Endothelial cell of umbilical vein (primary cell): ENCODE data around the gene TCEA2. TPM values are rescaled to one million over a fixed set of nuclear protein-coding genes. Genes with fewer than 3 reads are reported as not detected.

Experiments used
- BruUV-seq: library from RNA; stranded (reverse); fragments of 400-500 nt; replicated peaks from 2 replicates; lab custom pipeline; 2021; lab: Mats Ljungman, UMichigan
- CTCF ChIA-PET: fragments of 300-600, 350-600 bp; sonication (Branson Sonifier 250); formaldehyde crosslinking; loops from one replicate; lab custom pipeline; 2021; ENCODE audit warnings: antibody characterized with exemption, inconsistent platforms; lab: Charles Lee
- POLR2A ChIA-PET: fragments of 300-600, 350-600 bp; sonication (Branson Sonifier 250); formaldehyde crosslinking; loops from one replicate; lab custom pipeline; 2021; ENCODE audit warnings: antibody characterized with exemption, inconsistent platforms; lab: Charles Lee
- DNase-seq: peaks from one replicate; pipeline ENCODE4 v3.0.0-alpha.2; 2011; ENCODE audit warnings: low read depth, low spot score
- FAIRE-seq: peaks from 2 replicates; lab custom pipeline; 2011; peaks lifted over from hg19 to GRCh38; lab: Jason Lieb, UNC
- H2AFZ ChIP-seq: 2 replicates; pipeline ENCODE4 v1.6.0; 2012; ENCODE audit warnings: low read depth, low read length, control low read depth, inconsistent platforms
- H3K27ac ChIP-seq: 2 replicates; pipeline ENCODE4 v1.5.1; 2011; ENCODE audit warnings: low read depth, mild to moderate bottlenecking, control low read depth, low read length, moderate library complexity; ENCODE audit not compliant: insufficient read depth
- H3K27me3 ChIP-seq, 2 experiments: 2 replicates each; pipeline versions ENCODE4 v1.6.0 to v1.6.1; 2011; ENCODE audit warnings: low read length in 2 of 2, mixed read lengths in 1 of 2; ENCODE audit not compliant: control insufficient read depth in 2 of 2, insufficient read depth in 2 of 2
- H3K36me3 ChIP-seq, 2 experiments: 2 replicates in 1 of 2; 3 replicates in 1 of 2; pipeline ENCODE4 v1.5.1; 2011; ENCODE audit warnings: low read length in 2 of 2, mild to moderate bottlenecking in 1 of 2, moderate library complexity in 1 of 2; ENCODE audit not compliant: control insufficient read depth in 2 of 2, insufficient read depth in 2 of 2; ENCODE audit errors: extremely low read depth in 1 of 2
- H3K4me1 ChIP-seq: 3 replicates; pipeline ENCODE4 v1.5.1; 2011; ENCODE audit warnings: mild to moderate bottlenecking, low read length; ENCODE audit not compliant: control insufficient read depth, insufficient read depth; ENCODE audit errors: extremely low read depth
- H3K4me2 ChIP-seq: 2 replicates; pipeline ENCODE4 v1.6.1; 2011; ENCODE audit warnings: low read length, control low read depth, mixed read lengths; ENCODE audit not compliant: insufficient read depth
- H3K4me3 ChIP-seq, 3 experiments: fragments of 200-600 bp in 1 of 3; sonication (generic), shearing (Covaris generic) in 1 of 3; replicated peaks in 1 of 3; 2 replicates each; pipeline ENCODE4 v1.5.1; 2011 to 2016; ENCODE audit warnings: control low read depth in 3 of 3, low read length in 3 of 3, mild to moderate bottlenecking in 2 of 3, inconsistent platforms in 1 of 3, low read depth in 1 of 3, moderate library complexity in 1 of 3; ENCODE audit not compliant: insufficient read depth in 1 of 3
- H3K79me2 ChIP-seq: 2 replicates; pipeline ENCODE4 v1.6.0; 2012; ENCODE audit warnings: low read length, inconsistent platforms; ENCODE audit not compliant: control insufficient read depth, insufficient read depth
- H3K9ac ChIP-seq: replicated peaks from 2 replicates; pipeline ENCODE3; 2011; ENCODE audit warnings: low read length, control low read depth; ENCODE audit not compliant: insufficient read depth; ENCODE audit errors: extremely low read depth
- H3K9me1 ChIP-seq: replicated peaks from 3 replicates; pipeline ENCODE4 v1.6.0; 2011; ENCODE audit warnings: mild to moderate bottlenecking, low read length; ENCODE audit not compliant: control insufficient read depth, insufficient read depth; ENCODE audit errors: extremely low read depth
- H3K9me3 ChIP-seq: replicated peaks from 2 replicates; pipeline ENCODE4 v1.5.1; 2012; ENCODE audit warnings: low read length, inconsistent platforms; ENCODE audit not compliant: control insufficient read depth, insufficient read depth
- H4K20me1 ChIP-seq: replicated peaks from 2 replicates; pipeline ENCODE3; 2011; ENCODE audit warnings: mild to moderate bottlenecking, low read length; ENCODE audit not compliant: control insufficient read depth, insufficient read depth; ENCODE audit errors: extremely low read depth
- EZH2 ChIP-seq: IDR thresholded peaks from 2 replicates; pipeline ENCODE4 v1.6.1; 2012; ENCODE audit warnings: borderline replicate concordance, low read depth, mild to moderate bottlenecking, moderate library complexity, low read length, inconsistent platforms; ENCODE audit not compliant: severe bottlenecking
- FOS ChIP-seq: IDR thresholded peaks from 2 replicates; pipeline ENCODE4 v1.6.1; 2011; ENCODE audit warnings: mild to moderate bottlenecking, low read length, moderate library complexity, borderline replicate concordance; ENCODE audit not compliant: insufficient read depth
- GATA2 ChIP-seq: IDR thresholded peaks from 2 replicates; pipeline ENCODE4 v1.7.0; 2011; ENCODE audit warnings: low read depth, mild to moderate bottlenecking, moderate library complexity, mixed read lengths, low read length; ENCODE audit not compliant: insufficient read length, insufficient read depth
- JUN ChIP-seq: IDR thresholded peaks from 2 replicates; pipeline ENCODE4 v1.6.1; 2011; ENCODE audit warnings: borderline replicate concordance, low read depth; ENCODE audit not compliant: insufficient read length, insufficient read depth
- MYC ChIP-seq: IDR thresholded peaks from one replicate; pipeline ENCODE4 v1.6.1; 2011; ENCODE audit warnings: mild to moderate bottlenecking, low read depth, low read length
- POLR2A ChIP-seq: IDR thresholded peaks from 2 replicates; pipeline ENCODE4 v1.6.1; 2012; ENCODE audit warnings: low read depth, mild to moderate bottlenecking, control low read depth, low read length
- POLR2AphosphoS5 ChIP-seq: IDR thresholded peaks from 2 replicates; pipeline ENCODE4 v1.6.1; 2012; ENCODE audit warnings: low read depth, mild to moderate bottlenecking, control low read depth, low read length, moderate library complexity; ENCODE audit not compliant: insufficient read depth
- dilution Hi-C: fragments of 300-500 bp; cut with MboI; formaldehyde crosslinking; loops from one replicate; pipeline ENCODE4 v1.15.0; 2019; ENCODE audit warnings: low sequenced_read_pairs; ENCODE audit not compliant: extremely low pct_ligation_motif_present
- intact Hi-C: fragments of 100-400 bp; cut with micrococcal nuclease; formaldehyde crosslinking; loops from one replicate; pipeline ENCODE4 v1.10.0; 2022
- polyA plus RNA-seq, 4 experiments: library from polyadenylated mRNA; depleted of rRNA in 3 of 4; stranded (reverse) in 3 of 4; unstranded in 1 of 4; fragments of >200 nt; gene quantifications; 2 replicates each; pipeline versions ENCODE4 v1.2.1 to v1.2.3, GENCODE V29; 2011 to 2012; ENCODE audit warnings: missing spikeins in 1 of 4
- total RNA-seq: library from RNA; stranded (reverse); gene quantifications from 2 replicates; pipeline ENCODE4 v1.2.3, GENCODE V29; 2021
- TF ChIP-seq, protein P1 (sequence below): IDR thresholded peaks from 2 replicates; pipeline ENCODE4 v1.6.1; 2011; ENCODE audit not compliant: insufficient read depth, insufficient read length
- TF ChIP-seq, protein P2 (sequence below), 2 donors: IDR thresholded peaks; 1 replicate in 1 of 2; 2 replicates in 1 of 2; pipeline ENCODE4 v1.5.1; 2011; ENCODE audit warnings: low read length in 2 of 2, mild to moderate bottlenecking in 2 of 2, moderate library complexity in 2 of 2, control low read depth in 1 of 2, inconsistent platforms in 1 of 2, low read depth in 1 of 2; ENCODE audit not compliant: insufficient read depth in 1 of 2; ENCODE audit errors: extremely low read depth in 1 of 2

Gene TCEA2
- total and polyA plus RNA-seq, 2 donors (not counting 3 experiments of a cell fraction or from before 2014, with no cell fraction given): 53.1 to 65.5 TPM

DNA sequence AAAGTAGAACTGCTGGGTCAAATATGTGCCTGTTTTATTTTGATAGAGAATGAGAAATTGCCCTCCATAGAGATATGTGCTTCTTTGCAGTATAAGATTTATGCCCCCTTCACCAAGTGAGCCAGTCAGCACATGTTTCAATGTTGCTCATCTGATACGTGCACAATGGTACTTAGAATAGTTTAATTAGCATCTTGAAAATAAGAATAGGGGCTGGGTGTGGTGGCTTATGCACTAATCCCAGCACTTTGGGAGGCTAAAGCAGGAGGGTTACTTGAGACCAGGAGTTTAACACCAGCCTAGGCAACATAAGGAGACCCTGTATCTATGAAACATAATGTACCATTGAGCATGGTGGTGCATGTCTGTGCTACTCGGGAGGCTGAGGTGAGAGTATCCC, 47.4 kb upstream of the TCEA2 start:
- no peak overlapping the region for H3K4me3 ChIP-seq
- no peak overlapping the region for H2AFZ ChIP-seq
- peaks cover 14 to 31% of the 10 kb centered on the region in 2 experiments for H3K36me3 ChIP-seq
- H3K27me3 ChIP-seq: no peaks in the 10 kb centered on the region
- dilution Hi-C loops (no loop called here), intact Hi-C loops (no loop called here)
- BruUV-seq: no TSS peak
- ChIA-PET POLR2A (no interaction called here), CTCF (no interaction called here)
- no peak overlapping the region for H3K9ac ChIP-seq
- no peak for DNase-seq
- H3K9me3 ChIP-seq: no peaks in the 10 kb centered on the region
- no peak for FAIRE-seq
- no peaks in the 10 kb centered on the region for H3K79me2 ChIP-seq
- H3K9me1 ChIP-seq: no peaks in the 10 kb centered on the region
- no peaks in the 10 kb centered on the region for H3K4me1 ChIP-seq
- no peaks in the 10 kb centered on the region for H4K20me1 ChIP-seq
- no peak overlapping the region for H3K4me2 ChIP-seq
- H3K27ac ChIP-seq: no peak overlapping the region
- TF ChIP-seq POLR2AphosphoS5 (no peak), GATA2 (no peak), FOS (no peak), JUN (no peak), EZH2 (no peak), POLR2A (no peak), MYC (no peak)
- TF ChIP-seq, protein P1, sequence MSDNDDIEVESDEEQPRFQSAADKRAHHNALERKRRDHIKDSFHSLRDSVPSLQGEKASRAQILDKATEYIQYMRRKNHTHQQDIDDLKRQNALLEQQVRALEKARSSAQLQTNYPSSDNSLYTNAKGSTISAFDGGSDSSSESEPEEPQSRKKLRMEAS: no peak
- TF ChIP-seq, protein P2, sequence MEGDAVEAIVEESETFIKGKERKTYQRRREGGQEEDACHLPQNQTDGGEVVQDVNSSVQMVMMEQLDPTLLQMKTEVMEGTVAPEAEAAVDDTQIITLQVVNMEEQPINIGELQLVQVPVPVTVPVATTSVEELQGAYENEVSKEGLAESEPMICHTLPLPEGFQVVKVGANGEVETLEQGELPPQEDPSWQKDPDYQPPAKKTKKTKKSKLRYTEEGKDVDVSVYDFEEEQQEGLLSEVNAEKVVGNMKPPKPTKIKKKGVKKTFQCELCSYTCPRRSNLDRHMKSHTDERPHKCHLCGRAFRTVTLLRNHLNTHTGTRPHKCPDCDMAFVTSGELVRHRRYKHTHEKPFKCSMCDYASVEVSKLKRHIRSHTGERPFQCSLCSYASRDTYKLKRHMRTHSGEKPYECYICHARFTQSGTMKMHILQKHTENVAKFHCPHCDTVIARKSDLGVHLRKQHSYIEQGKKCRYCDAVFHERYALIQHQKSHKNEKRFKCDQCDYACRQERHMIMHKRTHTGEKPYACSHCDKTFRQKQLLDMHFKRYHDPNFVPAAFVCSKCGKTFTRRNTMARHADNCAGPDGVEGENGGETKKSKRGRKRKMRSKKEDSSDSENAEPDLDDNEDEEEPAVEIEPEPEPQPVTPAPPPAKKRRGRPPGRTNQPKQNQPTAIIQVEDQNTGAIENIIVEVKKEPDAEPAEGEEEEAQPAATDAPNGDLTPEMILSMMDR (IDR thresholded peaks at IDR 0.05; ENCODE audit: extremely low read depth in 1 of 2, insufficient read depth in 1 of 2, low read depth in 1 of 2, low read length in 2 of 2): no peak
